Activated T-helper 17 cell treated with anti-CD3 and anti-CD28 coated beads, Interleukin-2, amount 50 U/mL, for 72 hours (primary cell): ENCODE results near the gene TRIO. TPM values are rescaled to one million over a fixed set of nuclear protein-coding genes. Genes with fewer than 3 reads are reported as not detected.

Source experiments
- ATAC-seq: fragments of 150-1000 bp; cut with Tn5 transposase; replicated peaks from 2 replicates; pipeline ENCODE4 v1.10.0; 2021; ENCODE audit warnings: mild to moderate bottlenecking, moderate library complexity
- H3K27ac Mint-ChIP-seq: one replicate; pipeline ENCODE4 v1.8.0; 2022; ENCODE audit warnings: mixed read lengths
- H3K27me3 Mint-ChIP-seq: one replicate; pipeline ENCODE4 v1.8.0; 2022; ENCODE audit warnings: mixed read lengths
- H3K36me3 Mint-ChIP-seq: one replicate; pipeline ENCODE4 v1.8.0; 2022; ENCODE audit warnings: low read depth, mild to moderate bottlenecking, mixed read lengths
- H3K4me1 Mint-ChIP-seq: one replicate; pipeline ENCODE4 v1.8.0; 2022; ENCODE audit warnings: mixed read lengths
- H3K4me3 Mint-ChIP-seq: one replicate; pipeline ENCODE4 v1.8.0; 2022; ENCODE audit warnings: mild to moderate bottlenecking, mixed read lengths
- H3K9me3 Mint-ChIP-seq: one replicate; pipeline ENCODE4 v1.8.0; 2022; ENCODE audit warnings: mixed read lengths
- total RNA-seq, 2 donors: library from RNA; stranded (reverse); gene quantifications; one replicate each; pipeline ENCODE4 v1.2.3, GENCODE V29; 2022

The TRIO gene
- total RNA-seq, 2 donors from 2014 or later, result 13.6 to 21.5 TPM

GRCh38 chr5:14187157-14187556 lies 44.0 kb downstream of the TRIO start:
- Mint-ChIP-seq H3K4me3 (no peak overlapping the region), H3K9me3 (no peaks in the 10 kb centered on the region), H3K27ac (no peak overlapping the region), H3K36me3 (no peaks in the 10 kb centered on the region), H3K4me1 (no peaks in the 10 kb centered on the region), H3K27me3 (peaks cover 9% of the 10 kb centered on the region)
- ATAC-seq, result no peak

GRCh38 chr5:14187660-14188059 lies 44.5 kb downstream of the TRIO start:
- no peaks in the 10 kb centered on the region for H3K36me3 Mint-ChIP-seq
- ATAC-seq, result no peak
- H3K27ac Mint-ChIP-seq, result no peak overlapping the region
- no peak overlapping the region for H3K4me3 Mint-ChIP-seq
- H3K4me1 Mint-ChIP-seq, result no peaks in the 10 kb centered on the region
- peaks cover 9% of the 10 kb centered on the region for H3K27me3 Mint-ChIP-seq
- no peaks in the 10 kb centered on the region for H3K9me3 Mint-ChIP-seq

GRCh38 chr5:14188778-14189177 lies 45.6 kb downstream of the TRIO start:
- Mint-ChIP-seq H3K4me3 (no peak overlapping the region), H3K36me3 (no peaks in the 10 kb centered on the region)

GRCh38 chr5:14189680-14190079 lies 46.5 kb downstream of the TRIO start:
- Mint-ChIP-seq H3K27ac (no peak overlapping the region), H3K27me3 (peaks cover 9% of the 10 kb centered on the region), H3K9me3 (no peaks in the 10 kb centered on the region), H3K4me1 (no peaks in the 10 kb centered on the region), H3K4me3 (no peak overlapping the region), H3K36me3 (no peaks in the 10 kb centered on the region)
- no peak for ATAC-seq

More at GRCh38 chr5:14188778-14189177, 45.6 kb downstream of the TRIO start:
- no peak for ATAC-seq
- Mint-ChIP-seq H3K27ac (no peak overlapping the region), H3K9me3 (no peaks in the 10 kb centered on the region), H3K27me3 (peaks cover 9% of the 10 kb centered on the region), H3K4me1 (no peaks in the 10 kb centered on the region)

DNA sequence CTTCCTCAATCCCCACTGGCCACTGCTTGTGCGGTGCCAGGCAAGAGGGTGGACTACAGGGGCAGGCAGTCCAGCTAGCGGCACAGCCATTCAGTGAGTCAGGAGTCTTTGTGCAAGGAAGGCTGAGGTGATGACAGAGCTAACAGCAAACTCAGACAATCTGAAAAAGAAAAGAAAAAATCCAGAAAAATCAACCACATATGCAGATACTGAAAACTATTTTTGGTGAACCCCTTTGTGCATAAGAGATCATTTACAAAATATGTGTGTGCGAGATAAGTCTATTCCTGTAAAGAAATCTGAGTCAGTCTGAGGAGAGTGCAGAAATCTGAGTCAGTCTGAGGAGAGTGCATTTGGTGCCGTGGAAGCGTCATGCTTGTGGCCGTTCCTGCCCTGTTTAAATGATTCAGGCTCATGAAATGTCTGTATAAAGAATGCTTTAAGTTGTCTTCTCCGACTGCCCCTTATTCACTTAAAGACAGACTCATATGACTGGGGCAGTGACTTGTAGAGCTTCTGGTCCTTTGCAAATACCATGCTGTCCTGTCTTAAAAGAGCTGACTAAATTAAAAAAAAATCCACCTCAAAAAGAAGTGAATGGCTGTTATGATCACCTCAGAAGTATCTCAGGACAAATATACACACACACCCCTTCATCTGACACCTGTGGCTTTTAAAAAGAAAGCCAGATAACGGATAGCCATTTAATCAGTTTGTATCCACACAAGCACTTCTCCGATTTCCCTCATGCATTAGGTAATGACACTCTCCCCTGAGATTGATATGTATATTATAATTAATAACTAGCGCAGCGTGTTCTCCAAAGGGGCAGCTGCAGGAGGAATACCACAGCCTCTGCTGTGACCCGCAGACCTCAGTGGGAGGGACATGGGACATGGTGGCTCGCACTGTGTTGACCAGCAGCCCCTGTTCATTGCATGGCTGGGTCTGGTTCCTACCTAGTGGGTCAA lies 47.3 kb downstream of the TRIO start:
- H3K4me3 Mint-ChIP-seq, result no peak overlapping the region
- H3K4me1 Mint-ChIP-seq, result no peaks in the 10 kb centered on the region
- H3K9me3 Mint-ChIP-seq, result no peaks in the 10 kb centered on the region
- peak; percentile 56 for ATAC-seq
- no peaks in the 10 kb centered on the region for H3K36me3 Mint-ChIP-seq
- H3K27ac Mint-ChIP-seq, result no peak overlapping the region
- H3K27me3 Mint-ChIP-seq, result peaks cover 15% of the 10 kb centered on the region

GRCh38 chr5:14191325-14191724 lies 48.2 kb downstream of the TRIO start:
- ATAC-seq, result no peak
- Mint-ChIP-seq H3K9me3 (no peaks in the 10 kb centered on the region), H3K36me3 (no peaks in the 10 kb centered on the region), H3K27ac (no peak overlapping the region), H3K27me3 (peaks cover 19% of the 10 kb centered on the region), H3K4me1 (no peaks in the 10 kb centered on the region), H3K4me3 (no peak overlapping the region)

GRCh38 chr5:14193496-14193895 lies 50.4 kb downstream of the TRIO start:
- Mint-ChIP-seq H3K4me3 (no peak overlapping the region), H3K4me1 (no peaks in the 10 kb centered on the region), H3K27ac (no peak overlapping the region), H3K9me3 (no peaks in the 10 kb centered on the region), H3K27me3 (peaks cover 19% of the 10 kb centered on the region), H3K36me3 (no peaks in the 10 kb centered on the region)
- ATAC-seq, result no peak

DNA sequence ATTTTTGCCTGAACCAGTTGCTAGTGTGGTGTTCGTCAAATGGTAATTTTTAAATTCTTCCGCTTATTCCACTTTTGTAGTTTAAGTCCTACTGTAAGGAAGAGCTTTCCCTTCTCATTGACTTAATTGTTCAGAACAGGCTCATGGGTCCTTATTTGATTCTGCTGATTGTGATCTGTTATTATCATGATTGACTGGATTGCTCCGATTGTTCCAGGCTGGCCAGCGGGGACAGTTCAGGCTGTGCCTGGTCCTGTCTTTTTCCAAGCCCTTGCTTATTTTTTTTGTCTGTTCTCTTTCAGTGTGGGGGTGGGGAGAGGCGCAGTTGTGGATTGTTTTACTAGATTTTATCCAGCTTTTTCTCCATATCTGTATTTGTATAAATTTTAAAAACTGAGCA lies 52.4 kb downstream of the TRIO start:
- no peaks in the 10 kb centered on the region for H3K9me3 Mint-ChIP-seq
- ATAC-seq, result no peak

GRCh38 chr5:14197056-14197455 lies 53.9 kb downstream of the TRIO start:
- no peaks in the 10 kb centered on the region for H3K9me3 Mint-ChIP-seq
- no peaks in the 10 kb centered on the region for H3K4me1 Mint-ChIP-seq
- H3K27ac Mint-ChIP-seq, result no peak overlapping the region
- H3K36me3 Mint-ChIP-seq, result no peaks in the 10 kb centered on the region
- ATAC-seq, result no peak
- H3K27me3 Mint-ChIP-seq, result peaks cover 10% of the 10 kb centered on the region
- no peak overlapping the region for H3K4me3 Mint-ChIP-seq

More for the DNA sequence above, 52.4 kb downstream of the TRIO start:
- no peak overlapping the region for H3K27ac Mint-ChIP-seq
- H3K4me1 Mint-ChIP-seq, result no peaks in the 10 kb centered on the region
- peaks cover 10% of the 10 kb centered on the region for H3K27me3 Mint-ChIP-seq
- no peak overlapping the region for H3K4me3 Mint-ChIP-seq
- no peaks in the 10 kb centered on the region for H3K36me3 Mint-ChIP-seq

DNA sequence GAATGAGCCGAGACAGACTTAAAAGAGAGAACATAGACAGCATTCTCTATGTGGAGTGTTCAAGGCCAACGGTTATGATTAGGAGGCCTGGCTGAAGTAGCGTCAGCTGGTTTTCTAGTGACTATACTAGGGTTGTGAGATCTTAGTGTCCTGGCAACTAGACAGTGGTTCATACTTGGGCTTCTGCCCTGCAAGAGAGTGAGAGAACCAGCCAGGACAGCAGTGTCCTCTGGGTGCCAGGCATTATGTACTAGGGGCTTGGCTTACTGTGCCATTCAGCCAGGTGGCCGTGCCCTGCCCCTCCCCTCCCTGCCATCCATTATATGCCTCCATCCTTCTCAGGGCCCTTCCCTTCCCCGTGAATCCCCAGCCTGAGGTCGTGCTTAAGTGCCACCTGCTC lies 56.8 kb downstream of the TRIO start:
- no peaks in the 10 kb centered on the region for H3K36me3 Mint-ChIP-seq
- peaks cover 19% of the 10 kb centered on the region for H3K27me3 Mint-ChIP-seq
- no peak overlapping the region for H3K4me3 Mint-ChIP-seq
- ATAC-seq, result no peak
- H3K9me3 Mint-ChIP-seq, result no peaks in the 10 kb centered on the region
- H3K4me1 Mint-ChIP-seq, result no peaks in the 10 kb centered on the region
- H3K27ac Mint-ChIP-seq, result no peak overlapping the region

DNA sequence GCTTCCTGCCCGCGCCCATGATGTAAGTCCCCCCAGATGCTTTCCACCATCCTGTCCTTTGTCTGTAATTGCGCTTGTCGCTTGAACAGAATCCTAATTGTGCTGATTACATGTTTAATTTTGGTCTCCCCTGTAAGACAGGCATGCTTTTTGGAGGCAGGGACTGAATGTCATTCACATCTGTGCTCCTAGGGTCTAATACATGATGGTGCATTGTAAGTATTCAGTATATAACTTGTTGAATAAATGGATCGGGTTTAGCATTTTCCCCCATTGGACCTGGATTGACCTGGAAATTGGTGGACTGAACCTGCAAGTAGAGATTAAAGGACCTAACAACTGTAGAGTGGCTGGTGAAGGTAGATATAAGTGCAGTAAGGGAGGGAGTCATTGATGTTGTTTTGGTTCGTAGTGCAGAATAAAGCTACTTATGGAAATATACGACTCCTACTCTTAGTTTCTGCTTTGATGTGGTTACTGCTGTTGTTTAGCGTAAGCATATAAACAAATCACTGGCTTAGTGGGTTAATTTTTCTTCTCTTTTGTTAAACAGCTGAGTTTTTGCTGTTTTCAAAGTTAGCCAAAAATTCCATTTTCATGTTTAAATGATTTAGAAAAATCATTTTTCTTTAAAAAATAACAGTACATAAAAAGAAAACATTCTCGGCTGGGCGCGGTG lies 57.3 kb downstream of the TRIO start:
- H3K4me1 Mint-ChIP-seq, result no peaks in the 10 kb centered on the region
- H3K27ac Mint-ChIP-seq, result no peak overlapping the region
- no peak overlapping the region for H3K4me3 Mint-ChIP-seq
- H3K27me3 Mint-ChIP-seq, result peaks cover 15% of the 10 kb centered on the region
- ATAC-seq, result no peak
- no peaks in the 10 kb centered on the region for H3K36me3 Mint-ChIP-seq
- H3K9me3 Mint-ChIP-seq, result no peaks in the 10 kb centered on the region

DNA sequence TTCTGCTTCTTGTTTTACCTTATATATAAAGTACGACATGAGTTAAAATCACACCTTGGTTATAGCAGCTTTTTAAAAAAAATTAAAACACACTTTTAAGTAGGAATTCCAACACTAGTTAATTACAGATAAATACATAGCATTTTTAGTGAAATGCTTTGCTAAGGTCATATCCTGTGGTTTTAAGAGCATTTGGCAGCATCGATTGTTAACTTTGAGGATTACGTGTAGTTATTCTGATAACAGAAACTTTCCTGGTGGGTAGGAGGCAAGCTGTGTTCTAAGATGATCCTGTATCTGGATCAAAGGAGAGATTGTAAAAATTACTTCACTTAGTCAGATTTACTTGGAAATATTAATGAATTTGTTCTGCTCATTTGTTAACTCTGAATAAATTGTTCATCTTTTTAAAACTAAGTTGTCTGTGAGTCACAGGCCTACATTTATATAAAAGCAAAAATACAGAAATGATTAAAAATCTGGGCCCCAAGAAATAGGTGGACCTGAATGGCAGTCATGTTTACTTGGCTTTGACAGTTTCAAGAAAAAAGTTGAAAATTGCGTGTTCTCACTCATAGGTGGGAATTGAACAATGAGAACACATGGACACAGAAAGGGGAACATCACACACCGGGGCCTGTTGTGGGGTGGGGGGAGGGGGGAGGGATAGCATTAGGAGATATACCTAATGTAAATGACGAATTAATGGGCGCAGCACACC lies 58.3 kb downstream of the TRIO start:
- Mint-ChIP-seq H3K27ac (no peak overlapping the region), H3K27me3 (peaks cover 13% of the 10 kb centered on the region), H3K9me3 (no peaks in the 10 kb centered on the region), H3K4me3 (no peak overlapping the region), H3K36me3 (no peaks in the 10 kb centered on the region), H3K4me1 (no peaks in the 10 kb centered on the region)
- ATAC-seq, result no peak

DNA sequence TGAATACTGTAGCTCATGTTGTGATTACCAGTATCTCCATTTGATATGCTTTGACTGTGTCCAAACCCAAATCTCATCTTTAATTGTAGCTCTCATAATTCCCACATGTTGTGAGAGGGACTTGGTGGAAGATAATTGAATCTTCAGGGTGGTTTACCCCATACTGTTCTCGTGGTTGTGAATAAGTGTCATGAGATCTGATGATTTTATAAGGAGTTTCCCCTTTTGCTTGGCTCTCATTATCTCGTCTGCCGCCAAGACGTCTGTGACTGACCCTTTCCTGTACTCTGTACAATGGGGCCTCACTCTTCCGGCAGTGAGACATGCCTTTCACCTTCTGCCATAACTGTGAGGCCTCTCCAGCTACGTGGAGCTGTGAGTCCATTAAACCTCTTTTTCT lies 59.3 kb downstream of the TRIO start:
- no peak for ATAC-seq
- Mint-ChIP-seq H3K27ac (no peak overlapping the region), H3K4me1 (no peaks in the 10 kb centered on the region), H3K36me3 (no peaks in the 10 kb centered on the region), H3K27me3 (peaks cover 14% of the 10 kb centered on the region), H3K9me3 (no peaks in the 10 kb centered on the region), H3K4me3 (no peak overlapping the region)

DNA sequence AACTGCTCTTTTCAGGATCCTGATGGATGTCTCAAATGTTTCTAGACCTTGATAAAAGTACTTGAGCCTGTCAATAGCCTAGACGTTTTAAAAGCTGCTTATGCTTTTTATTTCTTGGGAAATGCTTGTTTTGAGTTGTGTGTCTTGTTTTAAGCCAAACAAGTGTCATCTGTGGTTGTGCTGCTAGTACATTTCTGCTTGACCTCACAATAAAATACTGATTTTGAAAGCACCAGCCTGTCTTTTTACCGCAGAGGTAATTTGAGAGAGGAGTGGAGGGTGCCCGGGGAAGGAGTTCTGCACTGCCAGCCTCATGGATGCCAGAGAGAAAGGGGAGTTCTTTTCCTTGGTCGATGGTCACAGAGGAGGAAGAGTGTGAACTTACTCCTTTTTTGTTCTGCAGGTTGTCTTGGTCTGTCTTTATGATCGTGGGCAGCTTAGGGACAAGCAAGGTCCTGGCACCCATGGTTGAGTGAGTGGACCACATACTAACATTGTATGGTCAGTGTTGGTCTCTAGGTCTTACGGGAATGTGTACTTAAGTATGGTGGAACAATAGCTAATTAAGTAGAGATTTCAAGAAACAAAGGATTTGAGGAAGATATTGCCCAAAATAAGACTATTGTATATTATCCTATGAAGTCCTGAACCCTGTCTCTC lies 61.0 kb downstream of the TRIO start:
- no peak for ATAC-seq
- Mint-ChIP-seq H3K9me3 (no peaks in the 10 kb centered on the region), H3K4me1 (no peaks in the 10 kb centered on the region), H3K27me3 (peaks cover 14% of the 10 kb centered on the region), H3K36me3 (no peaks in the 10 kb centered on the region), H3K27ac (no peak overlapping the region), H3K4me3 (no peak overlapping the region)
